AG09319 (cell line): ENCODE data around the gene CLEC2L.

Source experiments
- DNase-seq: peaks from one replicate; pipeline ENCODE4 v3.0.0-alpha.2; 2010; ENCODE audit warnings: low read depth; ENCODE audit errors: extremely low read depth
- CTCF ChIP-seq: IDR thresholded peaks from 2 replicates; pipeline ENCODE4 v1.5.1; 2011; ENCODE audit warnings: low read depth, mild to moderate bottlenecking, inconsistent platforms, low read length, moderate library complexity

Gene CLEC2L

GRCh38 chr7:139575338-139575680 lies 51.8 kb downstream of the CLEC2L start:
- no peak for TF ChIP-seq CTCF
- DNase-seq: no peak

- TF ChIP-seq CTCF: no peak
- DNase-seq: no peak
Measured at GRCh38 chr7:139576179-139576973, 52.9 kb downstream of the CLEC2L start.

- no peak for TF ChIP-seq CTCF
- DNase-seq: no peak
Measured at GRCh38 chr7:139580435-139580834, 57.0 kb downstream of the CLEC2L start.

GRCh38 chr7:139582130-139582650 lies 58.7 kb downstream of the CLEC2L start:
- DNase-seq: no peak
- TF ChIP-seq CTCF: no peak

GRCh38 chr7:139582671-139583155 lies 59.2 kb downstream of the CLEC2L start:
- TF ChIP-seq CTCF: no peak

GRCh38 chr7:139583826-139584553 lies 60.5 kb downstream of the CLEC2L start:
- no peak for DNase-seq
- no peak for TF ChIP-seq CTCF

More at GRCh38 chr7:139582671-139583155, 59.2 kb downstream of the CLEC2L start:
- no peak for DNase-seq

GRCh38 chr7:139585042-139585441 lies 61.6 kb downstream of the CLEC2L start:
- DNase-seq: no peak
- TF ChIP-seq CTCF: no peak
